Caco-2 (cell line): Measurements from ENCODE around the gene ACADM. TPM values are rescaled to one million over a fixed set of nuclear protein-coding genes. Genes with fewer than 3 reads are reported as not detected.

Source experiments
- BruUV-seq: library from RNA; stranded (reverse); fragments of 400-500 nt; replicated peaks from 2 replicates; lab custom pipeline; 2021; lab: Mats Ljungman, UMichigan
- CTCF ChIA-PET: fragments of 300-600 bp; sonication (Branson Sonifier 250); formaldehyde crosslinking; loops from one replicate; lab custom pipeline; 2022; ENCODE audit warnings: antibody characterized with exemption; lab: Charles Lee
- POLR2A ChIA-PET: fragments of 300-600 bp; sonication (Branson Sonifier 250); formaldehyde crosslinking; loops from one replicate; lab custom pipeline; 2022; ENCODE audit warnings: antibody characterized with exemption; lab: Charles Lee
- DNase-seq, 2 experiments: peaks; one replicate each; pipeline versions ENCODE4 v3.0.0 to v3.0.0-alpha.2; 2020 to 2022
- H3K27me3 ChIP-seq: replicated peaks from 2 replicates; pipeline ENCODE4 v1.6.0; 2011; ENCODE audit warnings: low read length; ENCODE audit not compliant: control insufficient read depth, insufficient read depth
- H3K36me3 ChIP-seq: 2 replicates; pipeline ENCODE4 v1.5.1; 2011; ENCODE audit warnings: low read length; ENCODE audit not compliant: control insufficient read depth, insufficient read depth
- H3K4me1 ChIP-seq: fragments of 250-450 bp; sonication (Bioruptor Pico); 2 replicates; pipeline ENCODE4 v1.5.1; 2020; ENCODE audit warnings: mild to moderate bottlenecking
- H3K4me3 ChIP-seq: 2 replicates; pipeline ENCODE4 v1.5.1; 2011; ENCODE audit warnings: low read depth, mild to moderate bottlenecking, control low read depth, low read length
- H3K9me3 ChIP-seq: fragments of 250-450 bp; sonication (Bioruptor Pico); 2 replicates; pipeline ENCODE4 v1.5.1; 2020; ENCODE audit warnings: mild to moderate bottlenecking, moderate library complexity
- H3K27ac Mint-ChIP-seq: one replicate; pipeline ENCODE4 v1.8.0; 2022; ENCODE audit warnings: mixed read lengths; ENCODE audit not compliant: unreplicated experiment
- H3K27me3 Mint-ChIP-seq: one replicate; pipeline ENCODE4 v1.8.0; 2022; ENCODE audit warnings: mixed read lengths; ENCODE audit not compliant: insufficient read depth, unreplicated experiment
- H3K36me3 Mint-ChIP-seq: one replicate; pipeline ENCODE4 v1.8.0; 2022; ENCODE audit warnings: mild to moderate bottlenecking, mixed read lengths; ENCODE audit not compliant: insufficient read depth, unreplicated experiment
- H3K4me1 Mint-ChIP-seq: one replicate; pipeline ENCODE4 v1.8.0; 2022; ENCODE audit warnings: low read depth, mixed read lengths; ENCODE audit not compliant: unreplicated experiment
- H3K4me3 Mint-ChIP-seq: one replicate; pipeline ENCODE4 v1.8.0; 2022; ENCODE audit warnings: mild to moderate bottlenecking, moderate library complexity, mixed read lengths; ENCODE audit not compliant: unreplicated experiment
- H3K9me3 Mint-ChIP-seq: one replicate; pipeline ENCODE4 v1.8.0; 2022; ENCODE audit warnings: mixed read lengths; ENCODE audit not compliant: unreplicated experiment
- CTCF ChIP-seq, 2 experiments: fragments of 200-600 bp in 1 of 2; IDR thresholded peaks; 1 replicate in 1 of 2; 2 replicates in 1 of 2; pipeline versions ENCODE4 v1.5.1 to v1.8.0; 2011 to 2022; ENCODE audit warnings: antibody characterized with exemption in 1 of 2, control low read depth in 1 of 2, inconsistent platforms in 1 of 2, low read depth in 1 of 2, low read length in 1 of 2, mild to moderate bottlenecking in 1 of 2, moderate library complexity in 1 of 2; ENCODE audit not compliant: insufficient read depth in 1 of 2, severe bottlenecking in 1 of 2, unreplicated experiment in 1 of 2
- intact Hi-C: fragments of 100-400 bp; cut with micrococcal nuclease; formaldehyde crosslinking; loops from one replicate; pipeline ENCODE4 v1.10.0; 2022; ENCODE audit not compliant: unreplicated experiment
- total RNA-seq: library from RNA; stranded (reverse); gene quantifications from 2 replicates; pipeline ENCODE4 v1.2.3, GENCODE V29; 2022

The ACADM gene
- total RNA-seq, 1 experiment from 2014 or later, result 44.4 TPM

- BruUV-seq, result no TSS peak
- ChIA-PET POLR2A (no interaction called here), CTCF (no interaction called here)
- Mint-ChIP-seq H3K4me3 (no peak overlapping the region), H3K27me3 (no peaks in the 10 kb centered on the region), H3K27ac (no peak overlapping the region), H3K9me3 (peaks cover 9% of the 10 kb centered on the region), H3K36me3 (no peaks in the 10 kb centered on the region), H3K4me1 (no peaks in the 10 kb centered on the region)
- intact Hi-C loops, result no loop called here
- Histone ChIP-seq H3K36me3 (no peaks in the 10 kb centered on the region), H3K9me3 (no peaks in the 10 kb centered on the region), H3K4me1 (no peaks in the 10 kb centered on the region), H3K27me3 (no peaks in the 10 kb centered on the region), H3K4me3 (no peak overlapping the region)
- TF ChIP-seq CTCF (IDR thresholded peaks at IDR 0.05; ENCODE audit: insufficient read depth in 1 of 2, low read depth in 1 of 2, low read length in 1 of 2, severe bottlenecking in 1 of 2, unreplicated experiment in 1 of 2), result no peak
- DNase-seq, result no peak
These were observed 12.7 kb upstream of the ACADM start for GRCh38 chr1:75711846-75712245.

- H3K4me3 Mint-ChIP-seq, result no peak overlapping the region
- intact Hi-C loops, result no loop called here
- POLR2A ChIA-PET, result no interaction called here
These were observed 12.2 kb upstream of the ACADM start for GRCh38 chr1:75712306-75712705.

GRCh38 chr1:75719810-75720209, 4.7 kb upstream of the ACADM start:
- Mint-ChIP-seq H3K4me1 (no peaks in the 10 kb centered on the region), H3K36me3 (no peaks in the 10 kb centered on the region), H3K9me3 (no peaks in the 10 kb centered on the region), H3K4me3 (no peak overlapping the region), H3K27me3 (no peaks in the 10 kb centered on the region), H3K27ac (no peak overlapping the region)
- H3K36me3 ChIP-seq, result no peaks in the 10 kb centered on the region
- ChIA-PET POLR2A (no interaction called here), CTCF (no interaction called here)
- BruUV-seq, result no TSS peak
- no peak for TF ChIP-seq CTCF (IDR thresholded peaks at IDR 0.05; ENCODE audit: insufficient read depth in 1 of 2, low read depth in 1 of 2, low read length in 1 of 2, severe bottlenecking in 1 of 2, unreplicated experiment in 1 of 2)
- intact Hi-C loops, result loop anchor here (5.0 kb wide), 2 partner anchors 48 to 453 kb away; no protein-coding TSS in a partner anchor
- no peaks in the 10 kb centered on the region for H3K9me3 ChIP-seq
- no peak overlapping the region for H3K4me3 ChIP-seq
- H3K4me1 ChIP-seq, result peaks cover 26% of the 10 kb centered on the region
- DNase-seq, result no peak
- no peaks in the 10 kb centered on the region for H3K27me3 ChIP-seq

More at GRCh38 chr1:75712306-75712705, 12.2 kb upstream of the ACADM start:
- H3K9me3 Mint-ChIP-seq, result peaks cover 9% of the 10 kb centered on the region
- CTCF ChIA-PET, result no interaction called here
- no peak overlapping the region for H3K27ac Mint-ChIP-seq
- H3K4me1 ChIP-seq, result no peaks in the 10 kb centered on the region
- H3K4me3 ChIP-seq, result no peak overlapping the region
- H3K27me3 ChIP-seq, result no peaks in the 10 kb centered on the region
- no TSS peak for BruUV-seq
- H3K27me3 Mint-ChIP-seq, result no peaks in the 10 kb centered on the region
- no peaks in the 10 kb centered on the region for H3K4me1 Mint-ChIP-seq
- no peaks in the 10 kb centered on the region for H3K36me3 Mint-ChIP-seq
- no peaks in the 10 kb centered on the region for H3K36me3 ChIP-seq
- H3K9me3 ChIP-seq, result no peaks in the 10 kb centered on the region
- DNase-seq, result no peak
- no peak for TF ChIP-seq CTCF (IDR thresholded peaks at IDR 0.05; ENCODE audit: insufficient read depth in 1 of 2, low read depth in 1 of 2, low read length in 1 of 2, severe bottlenecking in 1 of 2, unreplicated experiment in 1 of 2)
